Ovary (tissue), 9 donors: ENCODE results near the gene IRF2BP2. TPM values are rescaled to one million over a fixed set of nuclear protein-coding genes. Genes with fewer than 3 reads are reported as not detected.

ENCODE experiments used
- DNase-seq, 5 donors: peaks; one replicate each; pipeline ENCODE4 v3.0.0-alpha.2; 2019 to 2020
- H3K27ac ChIP-seq, 2 donors: fragments of 200-600 bp; one replicate each; pipeline versions ENCODE4 v1.5.1 to v1.8.0; 2019 to 2022
- H3K27me3 ChIP-seq: fragments of 200-600 bp; one replicate; pipeline ENCODE4 v1.8.0; 2022
- H3K36me3 ChIP-seq: fragments of 200-600 bp; sonication (generic); one replicate; pipeline ENCODE4 v1.5.1; 2019
- H3K4me1 ChIP-seq: one replicate; pipeline ENCODE4 v1.8.1; 2013; ENCODE audit warnings: mild to moderate bottlenecking, moderate library complexity; ENCODE audit not compliant: insufficient read depth
- H3K4me3 ChIP-seq: fragments of 200-600 bp; sonication (generic); one replicate; pipeline ENCODE4 v1.5.1; 2017
- H3K9me3 ChIP-seq, 2 donors: fragments of 200-600 bp in 1 of 2; sonication (generic) in 1 of 2; one replicate each; pipeline versions ENCODE4 v1.5.1 to v1.8.1; 2013 to 2019; ENCODE audit warnings: mild to moderate bottlenecking in 1 of 2, moderate library complexity in 1 of 2
- EP300 ChIP-seq: sonication (generic); formaldehyde crosslinking; IDR thresholded peaks from one replicate; pipeline ENCODE4 v1.6.1; 2017; ENCODE audit warnings: antibody characterized with exemption
- POLR2A ChIP-seq: fragments of 450-650 bp; IDR thresholded peaks from one replicate; pipeline ENCODE4 v1.6.1; 2017; ENCODE audit warnings: antibody characterized with exemption, mild to moderate bottlenecking, moderate library complexity
- WGBS, 3 donors: extraction: QIAGEN DNeasy Blood & Tissue Kit in 1 of 3; methylation state at CpG; one replicate each; pipeline versions ENCODE4 v1.1.5 to v1.1.7; 2013 to 2017; 5-methylcytosine and 5-hydroxymethylcytosine counted together
- intact Hi-C, 4 donors: fragments of 100-400 bp; cut with DNase I; formaldehyde crosslinking; loops; one replicate each; pipeline versions ENCODE4 v1.11.0 to v1.15.1; 2022 to 2023
- polyA plus RNA-seq, 2 donors: library from polyadenylated mRNA; stranded (reverse); fragments of 200-250 nt in 1 of 2; fragments of 350-450 nt in 1 of 2; fragmentation: Illumina TruSeq in 1 of 2; extraction: RNeasy Lipid Tissue Mini Kit (QIAGEN cat#74804) in 1 of 2; gene quantifications; one replicate each; pipeline ENCODE4 v1.2.3, GENCODE V29; 2013 to 2014
- total RNA-seq, 7 donors: library from RNA; depleted of rRNA in 2 of 7; stranded (reverse); fragments of >200 nt in 2 of 7; fragmentation: NEBNext Ultra II Directional in 3 of 7; extraction: Animal tissue kit (Norgen Biotek cat#: 25700) in 3 of 7; gene quantifications; one replicate each; pipeline versions ENCODE4 v1.1.0 to v1.2.4, GENCODE V29; 2016 to 2023
- TF ChIP-seq, protein P1 (sequence below), 3 donors: fragments of 450-650 bp in 2 of 3; fragments of 200-600 bp in 1 of 3; IDR thresholded peaks; one replicate each; pipeline versions ENCODE4 v1.5.1 to v1.8.0; 2016 to 2022; ENCODE audit warnings: antibody characterized with exemption in 3 of 3, mild to moderate bottlenecking in 1 of 3
- donor health status: DM: no; HTN: no; CAD: no; lungs with moderate emphysema.
- donor health status: DM: no; HTN: no; CAD: no.
- donor health status: Bipolar disorder and iron deficiency.
- donor health status: DM: yes; HTN: yes; CAD: no.
- donor health status: DM: no; HTN: no; CAD: no.
- donor health status: DM: yes; HTN: yes; CAD: no.

IRF2BP2 gene
- total and polyA plus RNA-seq, 9 donors = 66.9 to 180 (median 110) TPM

DNA sequence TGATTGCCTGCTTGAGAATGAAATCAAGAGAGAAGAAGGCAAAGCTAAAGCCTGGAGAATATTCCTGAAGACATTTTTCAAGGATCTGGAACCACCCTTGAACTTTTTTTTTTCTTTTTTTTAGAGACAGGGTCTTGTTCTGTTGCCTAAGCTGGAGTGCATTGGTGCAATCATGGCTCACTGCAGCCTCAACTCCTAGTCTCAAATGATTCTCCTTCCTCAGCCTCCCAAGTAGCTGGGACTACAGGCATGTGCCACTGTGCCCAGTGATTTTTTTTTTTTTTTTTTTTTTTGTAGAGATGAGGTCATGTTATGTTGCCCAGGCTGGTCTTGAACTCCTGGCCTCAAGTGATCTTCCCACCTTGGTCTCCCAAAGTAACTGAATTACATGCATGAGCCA is 22.2 kb upstream of the IRF2BP2 start:
- intact Hi-C loops = no loop called here
- TF ChIP-seq EP300 = no peak
- TF ChIP-seq, protein P1, sequence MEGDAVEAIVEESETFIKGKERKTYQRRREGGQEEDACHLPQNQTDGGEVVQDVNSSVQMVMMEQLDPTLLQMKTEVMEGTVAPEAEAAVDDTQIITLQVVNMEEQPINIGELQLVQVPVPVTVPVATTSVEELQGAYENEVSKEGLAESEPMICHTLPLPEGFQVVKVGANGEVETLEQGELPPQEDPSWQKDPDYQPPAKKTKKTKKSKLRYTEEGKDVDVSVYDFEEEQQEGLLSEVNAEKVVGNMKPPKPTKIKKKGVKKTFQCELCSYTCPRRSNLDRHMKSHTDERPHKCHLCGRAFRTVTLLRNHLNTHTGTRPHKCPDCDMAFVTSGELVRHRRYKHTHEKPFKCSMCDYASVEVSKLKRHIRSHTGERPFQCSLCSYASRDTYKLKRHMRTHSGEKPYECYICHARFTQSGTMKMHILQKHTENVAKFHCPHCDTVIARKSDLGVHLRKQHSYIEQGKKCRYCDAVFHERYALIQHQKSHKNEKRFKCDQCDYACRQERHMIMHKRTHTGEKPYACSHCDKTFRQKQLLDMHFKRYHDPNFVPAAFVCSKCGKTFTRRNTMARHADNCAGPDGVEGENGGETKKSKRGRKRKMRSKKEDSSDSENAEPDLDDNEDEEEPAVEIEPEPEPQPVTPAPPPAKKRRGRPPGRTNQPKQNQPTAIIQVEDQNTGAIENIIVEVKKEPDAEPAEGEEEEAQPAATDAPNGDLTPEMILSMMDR (IDR thresholded peaks at IDR 0.05) = no peak
- TF ChIP-seq POLR2A = no peak

DNA sequence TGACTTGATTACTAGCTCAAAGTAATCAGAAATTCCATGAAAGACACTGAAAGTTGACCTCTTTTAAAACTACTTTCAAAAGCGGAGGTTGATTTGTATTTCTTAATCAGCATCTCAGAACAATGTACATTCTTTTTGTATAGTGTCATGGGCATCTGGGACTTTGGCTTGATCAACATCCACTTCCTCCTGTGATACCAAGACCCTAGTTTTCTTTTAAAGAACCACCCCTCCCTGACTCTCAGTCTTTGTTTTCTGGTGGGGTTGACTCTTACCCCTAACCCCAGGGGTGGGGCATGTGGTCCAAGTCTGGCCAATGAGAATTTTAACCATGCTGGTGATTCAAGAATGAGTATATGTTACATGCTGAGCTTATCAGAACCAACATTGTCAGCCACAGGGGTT is 21.7 kb upstream of the IRF2BP2 start:
- no peak for DNase-seq
- H3K27me3 ChIP-seq = no peaks in the 10 kb centered on the region
- intact Hi-C loops = no loop called here
- no peak overlapping the region for H3K4me3 ChIP-seq
- H3K9me3 ChIP-seq = no peaks in the 10 kb centered on the region
- H3K4me1 ChIP-seq = no peaks in the 10 kb centered on the region
- 17 to 23% (median 19%) methylated on average over 1 of the region's 1 CpG for WGBS, 3 donors
- TF ChIP-seq, protein P1 (IDR thresholded peaks at IDR 0.05) = no peak
- TF ChIP-seq EP300 (no peak), POLR2A (no peak)
- no peaks in the 10 kb centered on the region for H3K36me3 ChIP-seq
- H3K27ac ChIP-seq = no peak overlapping the region

More for the DNA sequence above, 22.2 kb upstream of the IRF2BP2 start:
- Histone ChIP-seq H3K4me1 (no peaks in the 10 kb centered on the region), H3K27me3 (no peaks in the 10 kb centered on the region), H3K27ac (no peak overlapping the region), H3K9me3 (no peaks in the 10 kb centered on the region), H3K4me3 (no peak overlapping the region), H3K36me3 (no peaks in the 10 kb centered on the region)
- no peak for DNase-seq

DNA sequence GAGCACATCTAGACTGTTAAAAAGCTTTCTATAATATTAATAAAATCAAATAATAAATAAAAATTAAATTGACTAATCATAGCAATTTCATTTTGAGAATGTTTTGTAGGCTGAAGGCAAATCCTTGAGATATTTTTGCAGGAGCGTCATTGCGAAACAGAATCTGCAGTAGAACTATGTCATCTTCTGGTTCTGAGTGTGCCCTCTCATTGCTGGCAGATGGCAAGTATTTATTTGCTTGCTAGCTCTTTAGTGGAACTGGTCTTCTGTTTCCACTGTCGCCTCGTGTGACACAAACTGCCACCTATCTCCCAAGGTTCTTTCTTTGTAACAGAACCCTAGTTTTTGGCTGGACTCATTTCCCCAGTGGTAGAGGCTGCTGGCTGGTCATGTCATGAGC is 19.0 kb upstream of the IRF2BP2 start:
- H3K4me3 ChIP-seq = no peak overlapping the region
- no peaks in the 10 kb centered on the region for H3K27me3 ChIP-seq
- H3K27ac ChIP-seq = no peak overlapping the region
- H3K9me3 ChIP-seq = no peaks in the 10 kb centered on the region
- H3K4me1 ChIP-seq = no peaks in the 10 kb centered on the region
- WGBS, 3 donors = 85 to 98% (median 96%) methylated on average over 4 of the region's 4 CpGs
- H3K36me3 ChIP-seq = no peaks in the 10 kb centered on the region
- intact Hi-C loops = loop anchor here in 2 of 4 donors (5.0 to 10.0 kb wide), 2 partner anchors 38 to 46 kb away; no protein-coding TSS in a partner anchor
- no peak for DNase-seq
- no peak for TF ChIP-seq EP300
- TF ChIP-seq, protein P1 (IDR thresholded peaks at IDR 0.05) = no peak
- no peak for TF ChIP-seq POLR2A

DNA sequence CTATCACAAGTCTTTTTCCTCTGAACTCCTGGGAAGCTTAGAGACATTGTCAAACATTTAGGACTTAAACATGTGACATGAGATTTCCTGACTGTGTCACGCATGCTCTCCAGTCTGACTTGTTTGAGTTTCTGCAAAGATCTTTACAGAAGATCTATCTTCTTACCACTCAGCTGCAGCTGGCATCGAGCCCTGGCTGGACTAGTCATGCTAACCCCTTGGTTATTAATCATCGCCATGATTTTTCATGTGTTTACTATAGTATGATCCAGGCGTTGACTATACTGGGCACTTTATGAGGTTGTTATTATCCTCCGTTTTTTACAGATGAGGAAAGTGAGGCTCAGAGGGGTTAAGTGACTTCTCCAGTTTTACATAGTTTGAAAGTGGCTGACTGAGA is 18.1 kb upstream of the IRF2BP2 start:
- H3K27me3 ChIP-seq = no peaks in the 10 kb centered on the region
- DNase-seq = no peak
- no peak overlapping the region for H3K4me3 ChIP-seq
- TF ChIP-seq EP300 (no peak), POLR2A (no peak)
- TF ChIP-seq, protein P1 (IDR thresholded peaks at IDR 0.05) = no peak
- no peaks in the 10 kb centered on the region for H3K9me3 ChIP-seq
- WGBS, 3 donors = 86 to 88% (median 87%) methylated on average over 5 of the region's 5 CpGs
- intact Hi-C loops = loop anchor here in 2 of 4 donors (5.0 to 10.0 kb wide), 2 partner anchors 39 to 47 kb away; no protein-coding TSS in a partner anchor
- no peaks in the 10 kb centered on the region for H3K36me3 ChIP-seq
- H3K4me1 ChIP-seq = no peaks in the 10 kb centered on the region
- H3K27ac ChIP-seq = no peak overlapping the region
